GM21723 (cell line): ENCODE measurements around the gene ATP11B.

Experiments
- ATAC-seq: cut with Tn5 transposase; IDR thresholded peaks from one replicate; pipeline ENCODE4 v1.9.1; 2021; ENCODE audit warnings: mild to moderate bottlenecking, moderate library complexity; ENCODE audit not compliant: unreplicated experiment

Gene ATP11B

DNA sequence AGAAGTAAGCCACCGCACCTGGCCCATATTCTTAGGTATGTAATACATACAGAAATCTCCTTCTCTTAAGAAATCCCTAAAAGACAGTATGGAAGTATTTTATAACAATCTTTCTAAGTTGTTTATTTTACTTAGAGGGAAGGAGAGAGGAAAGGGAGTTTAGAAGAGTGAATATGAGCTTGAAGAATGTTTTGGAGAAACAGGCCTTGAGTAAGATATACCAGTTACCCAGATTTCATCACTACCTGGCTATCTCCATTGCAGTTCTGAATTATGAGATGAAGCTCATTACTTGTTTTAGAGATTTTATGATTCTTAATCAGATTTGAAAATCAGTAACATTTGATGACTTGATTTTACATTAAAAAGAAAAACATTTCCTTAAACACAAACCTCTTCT, 115.2 kb downstream of the ATP11B start:
- ATAC-seq = no peak

DNA sequence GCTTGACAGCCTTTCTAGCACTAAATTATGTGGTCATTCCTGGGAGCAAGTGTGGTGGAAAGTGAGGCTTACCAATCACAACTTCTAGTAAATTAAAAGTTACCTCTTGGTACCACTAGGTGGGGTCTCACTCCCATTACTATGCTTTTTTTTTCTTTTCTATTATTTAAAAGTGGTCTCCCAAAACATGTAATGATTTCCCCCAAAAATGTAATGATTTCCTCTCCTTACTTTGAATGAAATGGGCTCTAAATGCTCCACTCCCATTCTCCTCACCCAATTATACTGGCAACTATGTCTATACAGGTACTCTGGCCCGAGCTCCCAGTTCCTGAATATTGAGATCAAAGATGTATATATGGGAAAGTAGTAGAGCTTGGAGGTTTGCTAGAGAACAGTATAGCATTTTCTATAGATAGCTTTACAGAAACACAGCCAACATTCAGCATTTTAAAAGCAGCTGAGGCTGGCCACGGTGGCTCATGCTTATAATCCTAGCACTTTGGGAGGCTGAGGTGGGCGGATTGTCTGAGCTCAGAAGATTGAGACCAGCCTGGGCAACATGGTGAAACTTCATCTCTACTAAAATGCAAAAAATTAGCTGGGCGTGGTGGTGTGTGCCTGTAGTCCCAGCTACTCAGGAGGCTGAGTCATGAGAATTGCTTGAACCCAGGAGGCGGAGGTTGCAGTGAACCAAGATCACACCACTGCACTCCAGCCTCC, 116.2 kb downstream of the ATP11B start:
- ATAC-seq = no peak

DNA sequence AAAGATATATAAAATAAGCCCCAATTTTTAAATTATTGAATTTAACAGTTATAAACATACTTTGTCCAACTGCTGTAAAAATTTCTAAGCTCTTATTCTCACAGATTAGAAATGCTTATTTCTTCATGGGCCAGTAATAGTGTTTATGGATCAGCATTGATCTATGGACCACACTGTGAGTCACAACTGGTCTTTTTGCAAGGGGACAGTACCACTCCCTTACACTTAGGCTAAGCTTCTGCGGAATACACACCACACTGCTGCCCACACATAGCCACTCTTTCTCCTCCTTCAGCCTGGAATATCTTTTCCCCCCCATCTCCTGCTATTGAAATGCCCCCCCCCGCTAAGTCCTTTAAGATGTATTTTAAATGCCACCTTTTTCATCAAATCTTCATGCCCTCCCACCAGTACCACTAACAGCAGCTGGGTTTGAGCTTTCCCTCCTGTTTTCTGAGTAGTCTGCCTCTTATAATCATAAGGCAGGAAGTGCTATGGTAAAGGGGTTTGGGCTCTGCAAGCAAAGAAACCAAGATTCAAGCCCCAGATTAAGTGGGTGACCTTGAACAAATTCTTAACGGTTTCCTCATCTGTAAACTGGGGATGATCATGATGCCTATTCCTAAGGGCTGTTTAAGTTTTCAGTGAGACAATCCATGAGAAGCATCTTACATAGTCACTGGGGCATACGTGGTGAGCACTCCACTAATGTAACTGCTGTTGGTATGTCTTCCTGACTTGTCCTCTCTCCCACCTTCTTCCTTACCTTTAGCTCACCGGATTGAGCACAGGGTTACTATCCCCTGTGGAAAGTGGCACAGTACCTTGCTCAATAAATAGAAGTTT, 117.9 kb downstream of the ATP11B start:
- ATAC-seq = no peak

DNA sequence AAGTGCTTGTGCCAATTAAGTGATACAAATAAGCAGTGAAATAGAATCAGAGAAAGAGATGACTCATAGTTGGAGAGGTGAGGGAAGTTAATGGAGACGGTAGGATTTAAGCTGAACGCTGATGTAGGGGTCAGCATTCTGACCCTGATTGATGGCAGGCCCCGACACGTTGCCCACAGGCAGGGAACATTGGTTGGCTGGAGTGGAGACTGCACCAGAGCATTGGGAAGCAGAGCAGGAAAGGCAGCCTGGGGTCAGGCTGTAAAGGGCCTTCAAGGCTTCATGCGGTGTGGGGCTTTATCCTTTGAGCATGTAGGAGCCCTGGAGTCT, 118.4 kb downstream of the ATP11B start:
- ATAC-seq = no peak

DNA sequence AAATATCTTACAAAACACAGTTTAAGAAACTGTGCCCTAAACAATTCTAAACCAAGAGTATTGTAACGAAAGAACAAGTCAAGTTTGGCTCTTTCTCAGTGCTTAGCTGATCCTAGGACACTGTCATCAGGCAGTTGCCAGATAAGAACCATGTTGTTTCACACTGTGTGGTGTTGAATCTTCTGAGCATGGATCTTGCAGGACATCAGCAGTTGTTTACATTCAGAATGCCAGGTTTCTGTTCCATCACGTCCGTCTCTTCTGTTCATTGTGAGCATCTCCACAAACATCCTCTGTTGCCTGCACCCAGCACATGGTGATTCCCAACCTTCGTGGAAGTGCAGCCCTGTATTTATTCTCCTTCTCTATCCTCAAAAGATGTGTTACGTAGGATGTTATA, 119.2 kb downstream of the ATP11B start:
- ATAC-seq = no peak

DNA sequence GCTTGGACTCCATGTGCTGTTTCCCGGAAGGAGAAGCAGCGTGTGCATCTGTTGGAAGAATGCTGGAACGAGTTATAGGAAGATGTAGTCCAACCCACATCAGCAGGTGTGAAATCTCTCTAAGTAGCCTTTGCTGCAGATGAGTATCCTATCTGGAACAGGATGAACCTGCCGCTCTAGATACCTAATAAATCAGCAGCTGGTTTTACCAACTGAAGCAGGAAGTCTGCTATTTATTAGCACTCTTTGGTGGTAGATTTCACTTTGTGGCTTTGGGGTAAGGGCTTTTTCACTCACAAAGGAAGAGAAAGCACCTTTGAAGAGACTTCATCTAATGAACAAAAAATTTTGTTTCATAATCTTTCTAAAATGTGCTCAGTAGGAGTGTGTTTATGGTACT, 120.6 kb downstream of the ATP11B start:
- peak; percentile 95 for ATAC-seq

DNA sequence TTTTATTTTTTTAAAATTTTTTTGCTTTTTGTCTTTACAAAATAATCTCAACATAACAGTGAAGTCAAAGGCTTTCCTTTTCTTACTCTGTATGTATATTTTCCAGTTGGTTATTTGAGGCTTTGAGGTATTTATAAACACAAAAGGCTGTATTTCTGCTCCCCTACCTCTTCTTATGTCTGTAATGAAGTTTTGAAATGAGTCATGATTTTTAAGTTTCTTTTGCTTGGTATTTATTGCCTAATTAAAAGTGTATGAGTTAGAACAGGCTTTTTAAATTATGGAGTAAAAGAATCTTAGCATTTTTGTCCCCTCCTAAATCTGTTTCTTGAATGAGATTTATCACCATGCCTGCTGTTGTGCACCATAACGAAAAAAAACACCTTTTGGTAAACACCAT, 121.0 kb downstream of the ATP11B start:
- peak; percentile 40 for ATAC-seq

DNA sequence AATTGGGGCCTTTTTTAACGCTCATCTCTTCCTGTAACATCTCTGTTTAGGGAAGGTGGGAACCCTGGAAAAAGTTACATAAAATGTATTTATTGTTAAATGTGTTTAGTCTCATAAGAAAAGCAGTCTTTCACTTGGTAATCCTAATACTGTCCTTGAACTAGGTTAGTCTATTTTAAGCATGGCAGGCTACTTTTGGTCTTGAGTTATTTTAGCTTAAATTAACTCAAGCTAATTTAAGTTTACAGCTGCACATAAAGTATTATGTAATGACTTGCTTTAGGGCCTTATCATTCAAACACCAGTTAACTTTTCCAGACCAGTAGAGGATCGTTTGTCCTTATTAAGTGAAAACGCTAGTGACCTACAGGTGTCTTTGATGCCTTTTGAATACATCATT, 123.8 kb downstream of the ATP11B start:
- ATAC-seq = no peak

DNA sequence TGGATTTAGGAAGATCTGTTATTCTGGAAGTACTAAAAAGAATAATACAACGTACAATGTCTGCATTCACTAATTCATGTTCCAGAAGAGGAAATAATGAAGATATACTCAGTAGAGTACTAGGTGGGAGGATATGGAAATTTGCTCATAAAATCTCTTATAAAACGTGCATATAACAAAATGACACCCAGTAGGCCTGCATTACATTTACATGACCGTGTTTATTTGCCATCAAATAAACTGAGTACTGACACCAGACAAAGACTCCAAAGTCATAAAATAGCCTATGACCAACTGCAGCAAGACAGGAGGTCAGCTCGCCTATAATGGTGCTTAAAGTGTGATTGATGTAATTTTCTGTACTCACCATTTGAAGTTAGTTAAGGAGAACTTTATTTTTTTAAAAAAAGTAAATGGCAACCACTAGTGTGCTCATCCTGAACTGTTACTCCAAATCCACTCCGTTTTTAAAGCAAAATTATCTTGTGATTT, 126.6 kb downstream of the ATP11B start:
- ATAC-seq = no peak

DNA sequence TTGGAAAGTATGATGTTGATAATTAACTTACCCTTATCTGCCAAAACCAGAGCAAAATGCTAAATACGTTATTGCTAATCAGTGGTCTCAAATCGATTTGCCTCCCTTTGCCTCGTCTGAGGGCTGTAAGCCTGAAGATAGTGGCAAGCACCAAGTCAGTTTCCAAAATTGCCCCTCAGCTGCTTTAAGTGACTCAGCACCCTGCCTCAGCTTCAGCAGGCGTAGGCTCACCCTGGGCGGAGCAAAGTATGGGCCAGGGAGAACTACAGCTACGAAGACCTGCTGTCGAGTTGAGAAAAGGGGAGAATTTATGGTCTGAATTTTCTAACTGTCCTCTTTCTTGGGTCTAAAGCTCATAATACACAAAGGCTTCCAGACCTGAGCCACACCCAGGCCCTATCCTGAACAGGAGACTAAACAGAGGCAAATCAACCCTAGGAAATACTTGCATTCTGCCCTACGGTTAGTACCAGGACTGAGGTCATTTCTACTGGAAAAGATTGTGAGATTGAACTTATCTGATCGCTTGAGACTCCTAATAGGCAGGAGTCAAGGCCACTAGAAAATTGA, 127.3 kb downstream of the ATP11B start:
- ATAC-seq = no peak

DNA sequence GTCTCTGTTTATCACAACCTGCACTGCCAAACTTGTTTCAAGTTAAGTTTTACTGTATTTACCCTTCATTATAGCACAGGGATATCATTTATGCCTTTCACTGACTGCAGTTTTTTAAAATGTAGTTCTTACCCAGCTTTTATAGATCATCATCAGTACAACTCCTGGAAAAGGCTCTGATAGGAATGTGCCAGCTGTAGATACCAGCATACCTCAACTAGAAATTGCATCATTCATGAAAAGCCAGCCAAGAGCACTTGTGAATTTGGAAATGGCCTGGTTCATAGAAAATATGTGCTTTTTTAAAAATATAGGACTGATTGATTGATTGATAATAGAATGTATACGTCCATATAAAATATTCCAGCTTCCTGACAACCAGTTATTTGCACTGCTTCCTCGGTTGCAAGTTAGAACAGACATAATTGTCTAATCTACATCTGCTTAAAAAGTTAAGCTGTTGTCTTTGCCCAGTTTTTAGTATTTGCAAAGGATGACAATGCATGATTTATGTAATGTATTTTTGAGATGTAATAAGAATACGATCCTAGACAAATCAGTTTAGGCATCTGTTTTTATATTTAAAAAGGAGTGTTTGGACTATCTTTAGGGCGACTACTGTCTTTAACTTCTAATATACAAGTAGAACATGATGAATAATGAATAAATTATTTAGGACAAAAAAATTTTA, 128.5 kb downstream of the ATP11B start:
- ATAC-seq = no peak

DNA sequence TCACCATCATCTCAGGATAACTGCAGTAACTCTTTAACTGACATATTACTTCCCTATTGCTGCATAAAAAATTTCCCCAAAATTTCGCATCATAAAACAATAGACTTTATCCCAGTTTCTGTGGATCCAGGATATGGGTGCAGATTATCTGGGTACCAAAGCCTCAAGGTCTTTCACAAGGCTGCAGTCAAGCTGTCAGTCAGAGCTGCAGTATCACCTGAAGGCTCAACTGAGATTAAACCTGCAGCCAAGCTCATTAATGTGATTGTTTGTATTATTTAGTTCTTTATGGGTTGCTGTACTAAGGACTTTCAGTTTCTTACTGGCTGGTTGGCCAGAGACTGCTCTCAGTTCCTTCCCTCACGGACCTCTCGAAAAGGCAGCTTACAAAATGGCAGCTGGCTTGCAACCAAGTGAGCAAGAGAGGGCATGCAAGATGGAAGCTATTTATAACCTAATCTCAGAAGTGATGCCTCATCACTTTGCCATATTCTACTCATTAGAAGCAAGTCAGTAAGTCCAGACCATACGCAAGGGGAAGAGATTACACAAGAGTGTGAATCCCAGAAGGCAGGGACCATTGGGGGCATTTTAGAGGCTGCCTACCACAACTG, 132.1 kb downstream of the ATP11B start:
- ATAC-seq = peak; percentile 97

DNA sequence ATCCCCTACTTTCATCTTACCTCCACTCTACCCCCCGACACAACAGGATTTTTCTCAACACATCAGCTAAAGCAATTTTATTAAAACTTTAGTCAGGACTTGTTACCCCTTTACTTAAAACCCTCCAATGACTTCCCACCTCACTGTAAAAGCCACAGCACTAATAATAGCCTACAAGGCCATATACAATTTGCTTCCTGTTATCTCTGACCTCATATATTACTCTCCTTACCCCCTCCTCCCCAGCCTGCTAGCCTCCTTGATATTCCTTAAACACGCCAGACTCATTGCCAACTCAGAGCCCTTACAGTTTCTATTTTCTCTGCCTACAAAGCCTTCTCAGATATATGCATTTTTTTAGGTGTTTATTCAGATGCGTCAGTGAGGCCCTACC, 132.6 kb downstream of the ATP11B start:
- peak; percentile 16 for ATAC-seq

DNA sequence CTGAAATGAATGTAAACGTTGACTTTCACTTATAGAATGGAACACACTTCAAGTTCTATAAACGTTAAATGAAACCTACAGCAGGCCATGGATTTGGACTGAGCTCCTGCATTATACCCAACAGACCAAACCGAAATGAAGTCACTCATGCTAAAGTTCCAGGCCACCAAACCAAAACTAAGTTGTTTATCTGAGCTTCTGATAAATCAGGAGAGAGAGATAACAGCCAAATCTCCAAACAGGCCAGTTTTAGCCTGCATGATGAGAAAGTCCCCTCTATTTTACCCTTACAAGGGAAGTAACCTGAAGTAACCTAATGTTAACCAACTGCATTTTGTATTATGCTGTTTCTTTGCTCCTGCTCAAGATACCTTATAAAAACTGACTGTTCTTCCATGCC, 142.5 kb downstream of the ATP11B start:
- ATAC-seq = no peak

DNA sequence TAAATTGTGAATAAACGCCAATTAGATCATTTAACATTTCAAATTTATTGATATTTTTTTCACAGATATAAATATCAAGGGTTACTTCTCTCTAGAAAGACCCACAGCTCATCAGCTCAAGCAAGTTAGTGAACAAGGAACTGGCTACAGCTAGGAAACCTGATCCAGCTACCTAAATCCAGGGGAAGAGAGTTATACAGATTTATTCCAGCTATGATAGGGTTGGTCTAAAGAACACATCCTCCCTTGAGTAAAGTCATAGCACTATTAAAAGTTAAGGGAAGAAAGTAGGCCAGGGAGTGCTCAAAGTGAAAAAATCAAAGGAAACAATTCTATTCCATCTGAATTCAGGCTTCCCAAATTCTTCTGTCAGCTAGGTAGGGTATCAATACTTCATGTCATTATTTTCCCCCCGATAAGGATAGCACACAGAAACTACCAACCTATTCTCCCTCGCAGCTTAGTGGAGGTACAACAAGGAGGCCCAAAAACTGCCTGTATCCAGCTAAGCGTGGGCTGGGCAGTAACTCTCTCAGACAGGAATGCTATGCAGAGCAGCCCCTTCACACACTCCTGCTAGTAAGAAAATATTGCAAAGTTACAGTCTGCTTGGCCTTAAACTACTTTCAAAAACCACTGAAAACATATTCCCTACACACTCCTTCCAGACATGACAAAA, 143.1 kb downstream of the ATP11B start:
- no peak for ATAC-seq

DNA sequence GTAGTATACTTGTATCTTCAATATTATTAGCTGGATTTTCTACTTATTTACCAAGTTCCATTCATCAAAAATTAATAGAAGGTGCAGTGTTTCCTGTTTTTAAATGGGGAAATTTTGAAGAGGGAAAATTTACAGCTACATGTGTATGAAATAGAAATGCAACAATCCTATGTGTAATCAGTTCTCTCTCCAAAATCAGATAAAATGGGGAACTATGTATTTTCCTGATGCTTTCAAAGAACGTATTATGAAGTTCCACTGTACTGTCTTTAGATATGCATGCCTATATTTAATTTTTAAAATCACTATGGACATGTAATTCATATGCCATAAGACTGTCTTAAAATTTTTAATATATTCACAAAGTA, 143.6 kb downstream of the ATP11B start:
- ATAC-seq = no peak

DNA sequence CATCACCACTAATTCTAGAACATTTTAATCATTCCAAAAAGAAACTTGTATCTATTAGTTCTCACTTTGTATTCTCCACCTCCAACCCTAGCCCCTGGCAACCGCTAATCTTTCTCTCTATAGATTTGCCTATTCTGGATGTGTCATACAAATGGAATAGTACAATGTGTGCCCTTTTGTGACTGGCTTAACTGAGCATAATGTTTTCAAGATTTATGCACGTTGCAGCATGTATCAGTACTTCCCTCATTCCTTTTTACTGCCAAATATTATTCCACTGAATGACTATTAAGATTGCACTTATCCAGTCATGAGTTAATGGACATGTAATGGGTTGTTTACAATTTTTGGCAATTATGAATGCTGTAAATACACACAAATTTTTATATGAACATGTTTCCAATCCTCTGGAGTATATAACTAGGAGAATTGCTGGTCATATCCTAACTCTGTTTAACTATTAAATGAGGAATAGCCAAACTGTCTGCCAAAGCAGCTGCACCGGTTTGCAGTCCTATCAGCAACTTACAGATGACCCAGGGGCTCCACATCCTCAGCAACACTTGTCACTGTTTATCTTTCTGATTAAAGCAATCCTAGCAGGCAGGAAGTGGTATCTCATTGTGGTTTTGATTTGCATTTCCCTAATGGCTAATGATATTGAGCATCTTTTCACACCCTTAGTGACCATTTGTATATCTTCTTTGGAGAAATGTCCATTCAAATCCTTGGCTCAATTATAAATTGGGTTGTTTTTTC, 144.2 kb downstream of the ATP11B start:
- ATAC-seq = peak; percentile 79

DNA sequence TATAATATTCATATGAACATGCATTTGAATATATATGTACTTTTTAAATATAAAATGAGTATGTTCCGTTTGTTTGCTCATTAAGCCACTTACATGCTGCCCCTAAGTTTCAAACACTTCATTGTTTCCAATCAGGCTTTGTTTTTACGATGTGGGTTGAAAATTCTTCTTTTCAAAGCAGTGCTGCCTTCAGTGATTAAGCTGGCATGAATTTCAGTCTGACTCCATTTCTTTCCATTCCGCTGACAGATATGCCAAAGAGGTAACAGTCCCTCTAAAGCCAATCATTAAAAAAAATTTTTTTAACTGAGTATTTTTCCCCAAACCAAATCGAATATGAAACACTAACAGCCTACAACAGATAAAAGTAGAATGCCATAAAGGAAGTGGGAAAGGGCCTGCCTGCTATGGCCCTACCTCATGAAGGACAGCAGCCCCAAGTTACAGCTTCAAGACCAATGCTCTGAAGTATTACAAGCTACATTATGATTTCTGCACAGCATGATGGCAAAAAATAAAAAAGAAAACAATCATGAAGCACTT, 147.0 kb downstream of the ATP11B start:
- no peak for ATAC-seq

DNA sequence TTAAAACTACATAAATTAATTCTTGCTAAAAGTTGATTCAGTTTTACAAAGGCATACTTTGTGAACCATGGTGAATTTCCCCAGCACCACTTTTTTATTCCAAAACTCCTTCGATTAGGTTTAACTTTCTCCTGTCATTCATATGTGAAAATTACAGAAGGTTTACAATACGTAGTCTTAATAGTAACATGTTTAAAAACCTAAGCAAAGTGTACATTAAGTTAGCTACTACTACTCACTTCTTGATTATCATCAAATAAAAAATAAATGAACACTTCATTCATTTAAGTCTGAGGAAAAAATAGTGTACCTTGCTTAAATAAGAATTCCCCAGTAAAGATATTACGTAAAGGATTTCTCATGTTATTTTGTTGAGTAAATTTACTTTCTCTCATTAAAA, 148.4 kb downstream of the ATP11B start:
- ATAC-seq = no peak

DNA sequence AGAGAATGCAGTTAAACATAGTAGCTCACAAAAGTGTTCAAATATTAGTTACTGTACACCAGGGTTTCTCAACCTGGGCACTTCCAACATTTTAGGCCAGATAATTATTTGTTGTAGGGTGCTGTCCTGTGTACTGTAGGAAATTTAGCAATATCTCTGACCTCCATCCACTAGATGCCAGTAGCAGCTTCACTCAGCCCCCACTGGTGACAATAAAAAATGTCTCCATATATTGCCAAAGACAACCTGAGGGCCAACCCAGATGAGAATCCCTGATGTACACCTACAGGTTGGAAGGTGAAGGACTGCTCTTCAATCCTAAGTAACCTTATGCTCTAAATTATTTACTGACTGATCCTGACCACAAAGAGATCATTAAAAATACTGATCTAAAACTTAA, 154.6 kb downstream of the ATP11B start:
- ATAC-seq = no peak
